Fibroblast of skin of right quadriceps (primary cell): Measurements from ENCODE around the gene CHMP5.
"Not testable (repeated sequence)": the region's sequence is repeated elsewhere in the genome, so short reads cannot be mapped to it uniquely, and the experiment has no call there.

ENCODE experiments used
- DNase-seq: peaks from one replicate; pipeline ENCODE4 v3.0.0-alpha.2; 2013

The CHMP5 gene

DNA sequence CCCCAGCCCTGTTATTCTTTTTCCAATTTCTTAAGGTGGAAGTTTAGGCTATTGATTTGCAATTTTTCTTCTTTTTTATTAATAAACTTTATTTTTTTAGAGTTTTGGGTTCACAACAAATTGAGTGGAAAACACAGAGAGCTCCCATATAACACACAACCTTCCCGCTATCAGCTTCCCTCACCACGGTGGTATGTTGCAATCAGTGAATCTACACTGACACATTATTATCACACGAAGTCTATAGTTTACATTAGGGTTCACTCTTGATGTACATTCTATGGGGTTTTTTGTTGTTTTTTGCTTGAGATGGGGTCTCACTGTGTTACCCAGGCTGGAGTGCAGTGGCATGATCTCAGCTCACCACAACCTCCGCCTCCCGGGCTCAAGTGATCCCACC, 20.7 kb downstream of the CHMP5 start:
- DNase-seq, result no peak

DNA sequence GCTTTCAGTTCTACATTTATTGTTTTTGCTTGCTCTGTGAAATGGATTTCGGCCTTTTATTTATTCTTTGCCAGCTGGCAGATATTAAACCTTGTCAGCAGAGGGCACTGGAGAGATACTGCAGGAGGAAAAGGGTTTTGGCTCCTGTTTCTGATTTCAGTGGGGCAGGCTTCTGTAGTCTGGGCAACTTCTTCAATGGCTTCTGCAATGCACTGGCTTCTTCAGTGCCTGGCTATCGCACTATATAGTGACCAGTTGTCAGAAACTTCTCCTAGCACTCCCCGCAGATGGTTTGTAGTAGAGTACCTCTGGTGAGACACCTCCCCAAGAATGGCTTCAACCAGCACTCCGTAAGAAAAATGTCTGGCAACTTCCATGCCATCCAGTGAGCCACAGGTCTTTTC, 22.2 kb downstream of the CHMP5 start:
- DNase-seq, result peak; percentile 64

DNA sequence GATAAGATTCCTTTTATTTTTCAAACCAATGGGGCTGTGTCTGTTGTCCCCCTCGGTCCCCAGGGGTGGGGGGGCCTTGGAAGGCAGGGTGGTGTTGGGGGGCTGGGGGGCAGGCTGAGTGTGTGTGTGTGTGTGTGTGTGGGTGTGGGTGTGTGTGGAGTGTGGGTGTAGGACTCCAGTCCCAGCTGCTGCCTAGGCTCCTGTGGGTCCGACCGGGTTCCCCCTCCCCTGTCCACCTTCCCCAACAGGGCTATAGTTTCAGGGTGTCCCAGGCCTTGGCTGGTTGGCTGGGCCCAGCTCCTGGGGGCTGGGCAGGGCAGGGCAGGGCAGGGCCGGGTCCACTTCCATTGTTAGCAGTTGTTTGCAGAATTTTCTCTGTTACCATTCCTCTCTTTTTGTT, 23.4 kb downstream of the CHMP5 start:
- DNase-seq, result no peak

DNA sequence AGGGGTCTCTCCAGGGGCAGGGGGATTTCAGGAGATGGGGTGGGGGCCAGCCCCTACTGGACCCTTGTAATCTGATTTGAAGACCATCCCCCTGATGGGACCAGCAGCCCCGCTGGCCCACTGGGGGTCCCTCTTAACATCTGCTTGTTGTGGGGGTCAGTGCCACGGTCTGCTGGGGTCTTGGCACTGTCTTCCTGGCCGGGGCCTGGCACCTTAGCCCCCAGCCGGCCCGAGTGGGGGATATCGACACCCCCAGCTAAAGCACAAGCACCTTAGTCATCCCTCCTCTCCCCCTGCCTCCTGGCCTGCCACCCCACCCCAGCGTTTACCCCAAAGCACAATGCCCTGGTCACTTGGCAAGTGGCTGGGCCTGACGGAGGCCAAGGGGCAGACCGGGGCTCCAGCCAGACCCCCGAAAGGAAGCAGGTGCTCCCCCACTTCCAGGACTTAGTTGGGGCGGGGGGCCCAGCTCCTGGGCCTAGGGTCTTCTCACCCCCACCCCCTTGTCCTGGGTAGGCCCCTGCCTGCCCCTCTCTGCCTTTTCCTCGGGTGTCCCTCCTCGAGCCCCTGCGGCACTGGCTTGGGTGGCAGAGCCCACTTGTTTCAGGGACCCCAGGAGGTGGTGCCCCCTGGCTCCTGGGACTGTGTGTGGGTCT, 24.1 kb downstream of the CHMP5 start:
- no peak for DNase-seq

DNA sequence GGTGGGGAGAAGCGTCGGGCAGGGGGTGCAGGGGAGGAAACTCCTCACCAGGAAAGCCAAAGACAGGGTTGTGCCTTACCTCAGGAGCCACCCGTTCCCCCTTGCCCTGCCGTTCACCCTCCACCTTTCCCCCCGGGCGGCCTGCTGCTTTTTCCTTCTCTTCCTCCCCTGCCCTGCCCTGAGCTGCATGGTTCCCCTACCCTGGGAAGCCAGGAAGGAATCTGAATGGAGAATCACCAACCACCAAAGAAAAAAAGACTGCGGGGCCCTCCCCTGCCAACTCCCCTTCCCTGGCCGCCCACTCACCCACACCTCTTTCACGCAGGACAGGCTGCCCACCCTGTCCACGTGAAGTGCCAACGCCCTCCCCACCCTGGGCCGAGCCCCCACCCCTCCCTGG, 24.6 kb downstream of the CHMP5 start:
- DNase-seq, result peak; percentile 10

DNA sequence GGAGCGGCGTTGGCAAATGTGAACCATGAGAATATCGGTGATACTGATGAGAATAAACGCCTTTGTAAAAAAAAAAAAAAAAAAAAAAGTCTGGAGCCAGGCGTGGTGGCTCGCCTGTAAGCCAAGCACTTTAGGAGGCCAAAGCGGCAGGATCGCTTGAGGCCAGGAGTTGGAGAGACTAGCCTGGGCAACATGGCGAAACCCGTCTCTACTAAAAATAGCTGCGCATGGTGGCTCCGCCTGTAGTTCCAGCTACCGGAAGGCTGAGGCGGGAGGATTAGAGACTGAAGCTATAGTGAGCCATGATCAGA, 25.0 kb downstream of the CHMP5 start:
- no peak for DNase-seq

DNA sequence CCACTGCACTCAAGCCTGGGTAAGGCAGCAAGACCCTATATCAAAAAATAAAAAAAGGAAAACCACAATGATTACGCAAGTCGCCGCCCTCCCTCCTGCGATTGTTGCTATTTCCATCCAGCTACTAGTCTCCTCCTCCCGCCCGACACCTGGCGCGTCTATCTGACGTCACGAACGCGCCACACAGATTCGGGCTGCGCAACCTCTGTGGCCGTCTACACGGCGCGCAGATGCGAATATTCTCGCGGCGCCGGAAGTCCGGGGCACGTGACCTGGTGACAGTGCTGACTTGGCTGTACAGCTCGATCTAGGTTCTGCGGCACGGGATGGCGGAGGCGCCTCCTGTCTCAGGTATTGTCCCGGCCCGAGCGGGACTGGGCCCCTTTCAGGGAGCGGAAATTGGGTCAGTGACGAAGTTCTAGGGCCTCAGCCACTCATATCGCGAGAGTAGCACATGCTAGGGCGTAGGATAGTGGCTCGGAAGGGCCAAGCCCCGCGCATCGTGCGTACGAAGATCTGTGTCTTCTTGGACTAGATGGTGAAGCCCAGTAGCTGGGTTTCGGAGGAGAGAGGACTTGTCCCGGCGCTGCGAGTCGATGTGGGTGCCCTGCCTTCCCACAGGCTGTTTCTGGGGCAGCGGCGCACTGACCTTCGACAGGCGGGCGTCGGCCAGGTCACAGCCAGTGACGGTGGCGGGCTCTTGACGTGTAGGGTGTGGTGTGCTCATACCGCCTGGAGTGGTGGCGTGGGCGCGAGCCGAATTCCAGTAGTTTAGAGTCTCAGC, 25.6 kb downstream of the CHMP5 start, which contains the start of gene NFX1:
Gene NFX1 (plus strand): TSS at position 270 of the 784 bp plus-strand sequence. CDS start 57 bp downstream, at position 327.
- DNase-seq, result peak; percentile 99

DNA sequence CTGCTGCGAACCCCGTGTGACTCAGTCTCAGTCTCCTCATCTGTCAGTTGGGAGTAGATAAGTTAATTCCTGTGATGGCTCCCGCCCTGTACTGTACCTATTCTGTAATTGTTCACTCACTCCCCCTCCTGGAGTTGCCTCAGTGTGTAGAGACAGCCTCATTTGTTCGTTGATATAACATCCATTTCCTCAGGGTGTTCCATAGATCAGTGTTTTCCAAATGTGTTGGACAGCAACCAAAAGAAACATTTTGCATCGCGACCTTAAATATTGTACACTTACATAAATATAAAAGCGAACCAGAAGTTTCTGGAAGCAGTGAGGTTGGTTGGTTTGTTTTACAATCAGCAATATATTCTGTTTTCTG, 26.2 kb downstream of the CHMP5 start:
- DNase-seq, result no peak

DNA sequence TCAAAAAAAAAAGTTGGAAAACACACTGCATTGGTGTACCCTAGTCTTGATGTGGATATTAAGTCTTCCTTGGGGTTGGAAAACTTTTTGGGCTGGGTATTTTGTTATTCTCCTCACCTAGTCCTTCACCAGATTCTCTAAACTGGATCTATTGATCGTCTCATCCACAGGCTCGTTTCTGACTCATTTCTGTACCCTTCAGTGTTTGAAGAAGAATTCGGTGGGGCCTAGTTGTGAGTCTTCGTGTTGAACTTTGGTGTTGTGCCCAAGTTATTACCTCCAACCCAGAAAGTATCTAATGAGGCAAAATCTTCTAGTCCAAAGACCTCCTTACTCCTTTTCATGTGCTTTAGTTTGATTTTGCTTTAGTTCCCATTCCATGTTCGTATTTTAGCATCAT, 27.1 kb downstream of the CHMP5 start:
- no peak for DNase-seq

DNA sequence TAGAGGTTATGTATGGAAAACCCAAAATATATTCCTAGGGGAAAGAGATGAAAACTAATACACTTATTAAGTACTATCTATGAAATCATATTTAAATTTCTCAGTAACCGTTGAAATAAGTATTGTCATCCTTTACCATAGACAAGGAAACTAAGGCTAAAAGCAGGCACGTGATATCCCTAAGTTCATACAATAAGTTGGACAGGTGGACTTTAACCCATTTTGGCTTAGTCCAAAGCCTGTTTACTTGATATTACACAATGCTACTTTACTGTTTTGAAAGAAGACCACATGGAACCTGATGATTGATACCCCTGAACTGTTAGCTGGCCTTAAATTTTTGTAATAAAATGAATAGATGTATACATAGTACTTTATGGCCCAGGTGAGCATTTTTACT, 28.9 kb downstream of the CHMP5 start:
- no peak for DNase-seq

DNA sequence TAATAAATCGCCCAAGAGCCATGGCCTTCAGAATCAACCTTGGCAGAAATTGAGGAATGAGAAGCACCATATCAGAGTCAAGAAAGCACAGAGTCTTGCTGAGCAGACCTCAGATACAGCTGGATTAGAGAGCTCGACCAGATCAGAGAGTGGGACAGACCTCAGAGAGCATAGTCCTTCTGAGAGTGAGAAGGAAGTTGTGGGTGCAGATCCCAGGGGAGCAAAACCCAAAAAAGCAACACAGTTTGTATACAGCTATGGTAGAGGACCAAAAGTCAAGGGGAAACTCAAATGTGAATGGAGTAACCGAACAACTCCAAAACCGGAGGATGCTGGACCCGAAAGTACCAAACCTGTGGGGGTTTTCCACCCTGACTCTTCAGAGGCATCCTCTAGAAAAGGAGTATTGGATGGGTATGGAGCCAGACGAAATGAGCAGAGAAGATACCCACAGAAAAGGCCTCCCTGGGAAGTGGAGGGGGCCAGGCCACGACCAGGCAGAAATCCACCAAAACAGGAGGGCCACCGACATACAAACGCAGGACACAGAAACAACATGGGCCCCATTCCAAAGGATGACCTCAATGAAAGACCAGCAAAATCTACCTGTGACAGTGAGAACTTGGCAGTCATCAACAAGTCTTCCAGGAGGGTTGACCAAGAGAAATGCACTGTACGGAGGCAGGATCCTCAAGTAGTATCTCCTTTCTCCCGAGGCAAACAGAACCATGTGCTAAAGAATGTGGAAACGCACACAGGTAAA, 30.0 kb downstream of the CHMP5 start:
- DNase-seq, result no peak

DNA sequence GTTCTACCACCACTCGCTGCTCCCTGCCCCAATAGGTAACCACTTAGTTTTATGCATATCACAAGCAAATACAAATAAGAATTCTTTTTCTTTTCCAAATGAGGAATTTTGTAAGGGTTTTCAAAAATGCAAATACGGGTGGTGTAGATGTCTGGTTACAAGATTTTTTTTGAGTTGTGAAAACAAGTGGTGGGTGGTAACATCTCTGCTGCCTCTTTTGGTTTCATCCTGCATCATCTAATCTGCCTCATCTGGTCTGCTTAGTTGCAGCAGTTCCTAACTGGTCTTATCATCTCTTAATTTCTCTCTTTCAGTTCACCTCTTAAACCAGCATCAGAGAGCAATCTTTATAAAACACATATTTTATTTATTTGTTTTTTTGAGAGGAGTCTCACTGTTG, 30.7 kb downstream of the CHMP5 start:
- DNase-seq, result no peak

DNA sequence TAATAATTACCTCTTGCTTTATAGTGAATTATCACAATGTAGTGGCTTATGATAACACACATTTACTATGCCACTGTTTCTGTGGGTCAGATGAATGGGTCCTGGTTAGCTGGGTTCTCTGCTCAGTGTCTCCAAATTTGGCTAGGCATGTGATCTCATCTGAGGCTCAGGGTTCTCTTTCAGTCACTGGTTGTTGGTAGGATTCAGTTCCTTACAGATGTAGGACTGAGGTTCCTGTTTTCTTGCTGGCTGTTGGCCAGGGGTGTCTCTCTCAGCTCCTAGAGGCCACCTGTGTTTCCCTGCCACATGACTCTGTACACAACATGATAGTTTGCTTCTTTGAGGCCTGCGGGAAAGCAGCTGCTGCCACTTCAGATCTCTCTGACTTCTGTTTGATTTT, 32.6 kb downstream of the CHMP5 start:
- DNase-seq, result no peak

DNA sequence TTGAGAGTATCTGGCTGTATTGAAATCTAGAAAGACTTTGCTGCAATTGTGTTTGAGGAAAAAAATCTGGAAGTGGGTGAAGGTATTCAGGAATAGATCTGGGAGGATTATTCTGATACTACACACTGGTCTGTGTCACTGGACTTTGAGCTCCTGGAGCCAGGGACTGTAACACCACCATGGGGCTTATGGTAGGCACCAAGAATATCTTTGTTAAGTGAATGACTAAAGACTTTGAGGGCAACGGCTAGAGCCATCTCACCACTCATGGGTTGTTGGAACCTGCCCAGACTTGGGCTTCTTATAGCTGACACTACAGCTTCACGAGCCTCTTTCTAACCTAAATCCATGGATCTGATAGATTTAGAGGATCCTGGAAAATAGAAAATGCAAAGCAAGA, 35.7 kb downstream of the CHMP5 start:
- DNase-seq, result no peak

DNA sequence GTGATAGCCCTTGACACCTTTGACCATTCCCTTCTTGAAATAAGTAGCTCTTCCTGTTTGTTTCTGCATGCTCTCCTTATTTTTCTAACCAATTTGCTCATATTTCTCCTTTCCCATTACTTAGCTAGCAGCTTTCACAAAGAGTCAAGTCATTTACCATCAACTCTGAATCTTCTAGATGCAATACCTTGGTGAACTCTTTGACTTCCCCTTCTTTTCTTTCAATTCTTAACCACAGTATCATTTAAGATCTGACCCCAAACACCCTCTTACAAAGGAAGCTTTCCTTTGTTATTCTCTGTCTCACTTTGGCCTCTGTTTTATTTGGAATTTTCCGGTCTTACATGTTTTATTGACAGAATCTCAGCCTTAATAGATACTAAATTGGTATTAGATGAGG, 39.5 kb downstream of the CHMP5 start:
- DNase-seq, result no peak

DNA sequence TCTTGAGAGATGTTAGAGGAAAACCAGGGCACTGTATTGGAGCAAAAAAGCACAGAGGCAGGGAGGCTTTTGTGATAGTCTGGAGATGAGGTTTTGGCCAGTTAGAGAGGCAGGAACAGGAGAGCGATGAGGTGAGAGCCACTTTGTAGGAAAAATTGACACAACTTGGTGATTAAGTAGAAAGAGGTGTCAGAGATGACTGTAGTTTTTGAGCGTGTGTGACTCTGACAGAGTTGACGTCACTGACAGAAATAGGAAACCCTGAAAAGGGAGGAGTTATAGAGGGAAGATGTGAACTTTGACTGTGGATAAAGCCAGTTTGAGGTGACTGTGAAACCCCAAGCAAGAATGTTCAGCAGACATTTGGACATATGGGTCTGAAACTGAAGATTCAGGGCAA, 41.2 kb downstream of the CHMP5 start:
- no peak for DNase-seq

DNA sequence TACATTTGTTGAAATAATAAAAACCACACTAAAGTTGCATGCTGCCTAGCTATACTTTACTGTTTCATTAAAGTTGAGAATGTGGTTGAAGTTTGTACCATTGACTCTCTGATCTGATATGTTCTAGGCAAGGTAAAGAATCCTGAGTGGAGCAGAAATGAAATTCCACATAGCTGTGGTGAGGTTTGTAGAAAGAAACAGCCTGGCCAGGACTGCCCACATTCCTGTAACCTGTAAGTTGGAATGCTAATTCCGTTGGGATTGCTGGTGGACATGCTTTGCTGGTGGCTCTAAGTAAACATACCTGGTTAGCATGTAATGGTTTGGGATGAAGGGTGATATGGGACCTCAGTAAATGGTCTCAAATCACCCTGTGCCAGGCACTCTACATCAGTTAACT, 42.2 kb downstream of the CHMP5 start:
- no peak for DNase-seq

DNA sequence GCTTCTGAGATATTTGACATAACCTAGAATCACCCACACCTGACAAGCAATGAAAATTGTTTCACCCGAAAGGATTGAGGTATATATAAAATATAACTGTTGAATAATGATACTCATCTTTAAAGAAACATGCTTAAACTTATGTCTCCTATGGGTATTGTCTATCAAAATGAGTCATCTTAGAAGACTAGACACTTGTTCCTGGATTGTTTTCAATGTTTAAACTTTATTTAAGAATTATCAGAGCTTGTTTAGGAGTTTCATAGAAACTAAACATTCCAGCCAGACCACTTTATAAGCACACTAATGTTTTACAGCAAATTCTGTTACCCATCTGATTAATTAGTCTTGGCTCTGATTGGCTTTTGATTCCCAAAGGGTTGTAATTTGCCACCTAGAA, 45.1 kb downstream of the CHMP5 start:
- DNase-seq, result no peak

DNA sequence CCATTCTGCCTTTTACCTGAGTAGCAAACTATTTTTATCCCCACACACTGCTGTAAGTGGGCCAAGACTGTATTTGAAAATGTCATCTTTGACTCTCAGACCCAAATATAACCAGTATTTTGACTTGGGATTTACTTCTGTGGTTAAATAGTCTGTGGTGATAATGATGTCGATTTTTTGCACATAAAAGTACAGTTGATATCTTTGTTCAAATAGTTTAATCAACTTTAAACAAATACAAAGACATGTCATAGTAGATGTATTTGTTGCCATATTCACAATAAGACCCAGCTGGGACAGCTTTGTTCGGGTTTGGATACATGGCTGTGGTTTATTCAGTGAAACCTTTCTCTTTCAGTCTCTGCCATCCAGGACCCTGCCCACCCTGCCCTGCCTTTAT, 45.9 kb downstream of the CHMP5 start:
- no peak for DNase-seq

DNA sequence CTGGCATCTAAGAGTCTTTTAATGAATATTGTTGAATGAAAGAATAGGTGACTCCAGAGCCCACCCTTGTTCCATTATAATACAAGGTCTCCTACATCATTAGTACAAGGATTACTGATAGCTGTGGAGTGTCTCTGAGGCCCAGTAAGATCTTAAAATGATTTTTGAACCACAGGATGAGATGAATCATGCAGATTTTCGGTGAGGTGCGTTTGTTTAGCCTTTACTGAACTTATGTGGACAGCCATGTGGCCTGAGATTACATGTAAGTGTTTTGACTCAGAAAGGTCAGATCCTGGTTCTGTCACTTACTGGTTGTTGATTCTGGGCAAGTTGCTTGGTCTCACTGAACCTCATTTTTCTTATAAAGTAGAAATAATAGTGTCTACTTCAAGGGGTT, 47.1 kb downstream of the CHMP5 start:
- no peak for DNase-seq

DNA sequence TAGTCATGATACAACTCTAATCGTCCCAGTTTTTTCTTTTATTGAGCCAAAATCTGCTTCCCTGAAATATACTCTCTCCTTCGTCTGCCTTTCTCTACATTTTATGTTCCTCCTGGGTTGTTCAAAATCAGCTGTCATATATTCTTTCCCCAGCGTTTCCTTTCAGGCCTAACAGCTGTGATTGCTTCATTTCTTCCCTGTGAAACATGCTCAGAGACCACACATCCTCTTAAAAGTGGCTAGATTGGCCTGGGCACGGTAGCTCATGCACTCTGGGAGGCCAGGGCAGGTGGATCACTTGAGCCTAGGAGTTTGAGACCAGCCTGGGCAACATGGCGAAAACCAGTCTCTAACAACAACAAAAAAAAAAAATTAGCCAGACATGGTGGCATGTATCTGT, 50.5 kb downstream of the CHMP5 start:
- no peak for DNase-seq

DNA sequence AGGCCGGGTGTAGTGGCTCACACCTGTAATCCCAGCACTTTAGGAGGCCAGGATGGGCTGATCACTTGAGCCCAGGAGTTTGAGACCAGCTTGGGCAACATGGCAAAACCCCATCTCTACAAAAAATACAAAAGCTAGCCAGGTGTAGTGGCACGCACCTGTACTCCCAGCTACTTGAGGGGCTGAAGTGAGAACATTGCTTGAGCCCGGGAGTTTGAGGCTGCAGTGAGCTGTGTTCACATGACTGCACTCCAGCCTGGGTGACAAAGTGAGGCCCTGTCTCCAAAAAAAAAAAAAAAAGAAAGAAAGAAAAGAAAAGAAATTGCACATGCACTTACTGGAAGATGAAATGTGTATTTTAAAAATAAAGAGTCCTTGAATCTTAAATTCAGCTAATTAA, 52.3 kb downstream of the CHMP5 start:
- DNase-seq, result not testable (repeated sequence)

DNA sequence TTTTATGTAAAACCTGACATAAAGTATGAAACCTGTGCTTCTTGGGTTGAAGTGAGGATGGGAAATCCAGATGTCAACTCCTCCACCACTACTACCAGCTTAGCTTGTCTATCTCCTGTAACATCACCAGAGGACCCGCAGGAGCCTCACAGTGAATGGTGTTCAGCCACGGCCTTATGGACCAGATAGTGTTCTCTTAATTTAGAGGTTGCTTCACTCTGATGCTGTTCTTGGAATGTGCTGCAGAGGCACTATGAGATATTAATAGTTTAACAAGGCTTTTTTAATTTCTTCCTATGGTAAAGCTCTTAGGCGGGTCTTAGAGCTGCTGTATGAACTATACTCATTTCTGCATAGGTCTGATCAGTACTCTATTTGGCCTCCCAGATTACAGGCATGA, 53.4 kb downstream of the CHMP5 start:
- peak; percentile 4 for DNase-seq

DNA sequence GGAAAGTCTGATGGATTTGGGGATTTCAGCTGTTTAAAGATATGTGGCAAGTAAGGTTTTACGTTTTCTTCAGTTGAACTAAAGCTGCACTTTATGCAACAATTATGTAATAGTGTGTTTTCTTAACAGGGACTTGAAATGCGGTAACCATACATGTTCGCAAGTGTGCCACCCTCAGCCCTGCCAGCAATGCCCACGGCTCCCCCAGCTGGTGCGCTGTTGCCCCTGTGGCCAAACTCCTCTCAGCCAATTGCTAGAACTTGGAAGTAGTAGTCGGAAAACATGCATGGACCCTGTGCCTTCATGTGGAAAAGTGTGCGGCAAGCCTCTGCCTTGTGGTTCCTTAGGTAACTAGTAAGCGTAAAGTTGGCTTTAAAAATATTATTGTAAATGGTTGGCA, 53.9 kb downstream of the CHMP5 start:
- DNase-seq, result no peak
